D341Med (cell line): ENCODE measurements around the gene FNBP1L.
A peak's percentile ranks its signal among the peaks of the same experiment; 100 is the strongest.
"Not testable (repeated sequence)": the region's sequence is repeated elsewhere in the genome, so short reads cannot be mapped to it uniquely, and the experiment has no call there.

Source experiments
- DNase-seq: peaks from one replicate; pipeline ENCODE4 v3.0.0; 2012; ENCODE audit warnings: low spot score

Gene FNBP1L

DNA sequence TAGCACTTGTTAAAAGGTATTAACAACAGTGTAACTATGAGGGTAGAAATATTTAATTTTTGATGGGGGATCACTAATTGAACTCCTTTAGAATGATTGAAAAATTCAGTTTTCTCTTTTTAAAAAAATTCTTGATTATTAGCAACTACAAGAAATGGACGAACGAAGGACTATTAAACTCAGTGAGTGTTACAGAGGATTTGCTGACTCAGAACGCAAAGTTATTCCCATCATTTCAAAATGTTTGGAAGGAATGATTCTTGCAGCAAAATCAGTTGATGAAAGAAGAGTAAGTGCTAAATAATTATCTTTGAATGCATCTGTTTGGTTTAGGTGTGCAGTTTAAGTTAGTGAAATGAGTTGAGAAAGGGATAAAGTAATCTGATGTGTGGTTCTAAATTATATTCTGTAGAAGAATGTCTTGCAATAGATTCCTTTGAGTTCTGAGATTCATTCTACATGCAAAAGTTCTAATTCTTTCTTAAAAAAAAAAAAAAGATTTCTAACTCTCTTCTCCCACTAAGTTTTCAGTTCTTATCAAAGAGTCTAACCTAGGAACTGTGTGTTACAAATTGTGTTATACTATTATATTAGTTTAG, 85.0 kb downstream of the FNBP1L start:
- no peak for DNase-seq

DNA sequence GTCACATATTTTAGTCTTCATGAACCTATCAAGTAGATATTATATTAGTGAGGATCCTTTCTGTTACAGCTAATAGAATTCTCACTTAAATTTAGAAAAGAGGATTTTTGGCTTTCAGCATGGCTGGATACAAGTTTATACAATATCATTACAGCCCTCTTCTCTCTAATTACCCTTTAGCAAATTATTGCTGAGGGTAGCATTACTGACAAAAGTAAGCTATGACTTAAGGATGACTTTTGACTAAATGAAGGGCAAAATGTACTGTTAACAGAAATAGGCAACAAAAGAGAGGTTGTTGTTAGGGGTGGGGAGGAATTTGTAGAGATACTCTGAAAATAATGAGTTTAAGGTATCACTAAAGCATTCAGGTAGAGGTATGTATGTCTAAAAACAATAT, 85.8 kb downstream of the FNBP1L start:
- no peak for DNase-seq

DNA sequence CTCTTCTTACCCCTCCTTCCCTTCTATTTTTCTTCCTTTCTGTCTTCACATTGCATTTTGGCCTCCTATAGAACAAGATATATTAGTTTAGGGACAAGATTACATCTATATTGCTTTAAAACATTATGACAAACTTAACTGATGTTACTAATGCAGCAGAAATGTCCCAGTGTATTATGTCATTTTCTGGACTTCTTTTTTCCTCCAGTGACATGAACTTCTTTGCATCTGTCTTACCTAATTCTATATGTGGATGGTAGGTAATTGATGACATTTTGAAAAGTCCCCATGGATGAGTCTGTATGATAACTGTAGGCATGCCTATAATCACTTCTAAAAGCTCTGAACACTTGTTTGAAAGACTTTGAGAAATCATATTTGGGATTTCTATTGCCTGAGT, 89.5 kb downstream of the FNBP1L start:
- DNase-seq, result no peak

DNA sequence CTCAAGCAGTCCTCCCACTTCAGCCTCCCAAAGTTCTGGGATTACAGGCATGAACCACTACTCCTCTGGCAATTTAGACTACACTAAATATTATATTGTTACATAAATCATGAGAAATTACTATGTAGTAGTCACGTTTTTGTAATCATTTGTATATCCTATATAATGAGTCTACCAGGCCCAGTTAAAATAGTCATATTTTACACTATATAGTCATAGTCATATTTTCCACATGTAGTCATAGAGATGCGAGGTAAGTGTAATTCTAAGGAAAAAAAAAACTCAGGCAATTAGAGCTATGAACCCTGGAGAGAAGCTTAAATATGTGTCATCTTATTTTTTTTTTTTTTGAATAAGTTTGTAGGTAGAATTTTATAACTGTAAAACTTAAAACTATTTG, 90.0 kb downstream of the FNBP1L start:
- no peak for DNase-seq

DNA sequence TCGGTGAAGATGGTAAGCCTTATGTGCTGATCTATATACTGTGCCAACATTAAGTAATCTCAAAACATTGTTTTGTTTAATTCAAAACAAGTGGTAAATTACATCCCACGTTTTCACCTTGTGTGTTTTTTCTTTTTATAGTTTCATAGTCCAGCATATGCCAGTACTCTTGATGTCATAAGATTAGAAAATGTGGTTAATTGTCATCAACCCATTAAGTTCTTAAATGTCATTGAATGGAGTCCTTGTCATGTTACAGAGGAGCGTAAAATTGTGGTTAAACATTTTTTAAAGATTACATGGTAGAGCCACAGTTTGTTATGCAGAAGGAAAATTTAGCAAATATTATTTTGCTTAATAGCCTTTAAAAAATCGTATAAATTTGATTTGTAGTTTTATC, 93.1 kb downstream of the FNBP1L start:
- no peak for DNase-seq

DNA sequence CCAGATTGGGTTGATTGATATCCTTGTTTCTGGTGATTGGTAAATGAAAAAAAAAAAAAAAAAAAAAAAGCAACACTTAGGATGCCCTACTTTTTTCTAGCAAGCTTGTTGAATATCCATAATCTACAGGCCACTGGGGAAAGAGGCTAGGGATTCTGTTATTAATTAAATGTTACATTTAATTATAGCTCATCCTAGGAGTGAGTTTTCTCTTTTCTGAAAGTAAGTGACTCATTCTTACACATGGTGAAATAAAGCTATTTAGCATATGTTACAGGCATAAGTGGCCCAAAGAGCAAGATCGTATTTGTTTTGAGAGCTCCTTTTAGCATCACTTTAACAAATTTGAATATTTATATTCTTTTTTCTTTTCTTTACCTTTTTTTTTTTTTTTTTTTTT, 94.5 kb downstream of the FNBP1L start:
- DNase-seq, result no peak

DNA sequence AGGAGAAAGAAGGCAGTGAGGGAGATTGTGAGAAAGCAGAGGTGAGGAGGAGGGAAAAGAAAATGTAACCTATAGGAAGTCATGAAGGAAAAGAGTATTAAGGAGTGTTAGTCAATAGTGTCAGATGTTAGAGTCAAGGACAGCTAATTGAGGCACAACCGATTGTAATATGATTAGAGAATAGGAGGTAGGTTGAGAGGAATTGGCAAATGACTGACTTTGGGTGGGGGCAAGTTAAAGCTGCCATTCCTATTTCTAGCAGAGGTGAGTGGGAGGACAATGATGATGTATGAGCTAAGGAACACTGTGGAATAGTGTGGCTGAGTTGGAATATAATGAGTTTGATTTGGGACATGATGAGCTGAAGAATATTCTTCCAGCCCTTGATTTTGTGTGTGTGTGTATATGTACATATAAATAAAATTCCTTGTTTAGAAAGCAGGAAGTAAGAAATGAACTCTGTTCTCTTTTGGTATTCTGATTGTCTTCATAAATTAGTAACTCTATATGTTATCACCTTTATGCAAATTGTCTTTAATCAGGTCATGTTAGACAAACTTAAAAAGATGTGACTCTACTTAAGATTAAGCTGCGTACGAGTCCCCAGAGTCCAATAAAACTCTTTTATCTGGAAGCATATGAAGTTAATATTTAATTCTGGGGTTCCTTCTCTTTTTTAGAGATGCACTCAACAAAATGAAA, 98.4 kb downstream of the FNBP1L start:
- no peak for DNase-seq

DNA sequence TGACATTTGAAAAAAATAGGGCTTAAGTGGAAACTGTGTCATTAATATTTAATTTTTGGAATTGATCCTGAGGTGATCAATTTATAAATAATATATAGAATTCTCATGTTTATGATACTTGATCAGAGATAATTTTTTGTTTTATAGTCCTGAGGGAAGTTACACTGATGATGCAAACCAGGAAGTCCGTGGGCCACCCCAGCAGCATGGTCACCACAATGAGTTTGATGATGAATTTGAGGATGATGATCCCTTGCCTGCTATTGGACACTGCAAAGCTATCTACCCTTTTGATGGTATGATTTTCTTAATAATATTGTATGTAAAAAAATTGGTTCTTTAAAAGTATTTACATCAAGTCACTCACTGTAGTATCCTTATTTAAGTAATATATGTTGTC, 101.2 kb downstream of the FNBP1L start:
- DNase-seq, result no peak

DNA sequence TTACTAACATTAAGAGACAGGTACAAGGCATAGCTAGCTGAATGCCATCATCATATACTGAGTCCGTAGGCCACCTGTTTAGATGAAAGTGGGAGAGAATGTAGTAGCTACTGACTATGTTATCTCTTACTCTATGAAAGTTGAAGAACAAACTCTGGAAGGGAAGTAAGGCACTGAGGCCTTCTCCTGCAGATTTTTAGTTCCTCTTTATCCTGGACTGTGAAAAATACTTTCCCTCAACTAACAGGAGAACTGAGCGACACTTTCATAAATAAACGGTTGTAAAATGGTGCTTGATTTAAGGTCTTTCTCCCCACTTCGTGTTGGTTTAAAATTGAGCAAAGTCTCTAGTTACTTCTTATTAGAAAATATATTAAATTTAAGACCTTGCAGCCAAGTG, 101.9 kb downstream of the FNBP1L start:
- DNase-seq, result no peak

DNA sequence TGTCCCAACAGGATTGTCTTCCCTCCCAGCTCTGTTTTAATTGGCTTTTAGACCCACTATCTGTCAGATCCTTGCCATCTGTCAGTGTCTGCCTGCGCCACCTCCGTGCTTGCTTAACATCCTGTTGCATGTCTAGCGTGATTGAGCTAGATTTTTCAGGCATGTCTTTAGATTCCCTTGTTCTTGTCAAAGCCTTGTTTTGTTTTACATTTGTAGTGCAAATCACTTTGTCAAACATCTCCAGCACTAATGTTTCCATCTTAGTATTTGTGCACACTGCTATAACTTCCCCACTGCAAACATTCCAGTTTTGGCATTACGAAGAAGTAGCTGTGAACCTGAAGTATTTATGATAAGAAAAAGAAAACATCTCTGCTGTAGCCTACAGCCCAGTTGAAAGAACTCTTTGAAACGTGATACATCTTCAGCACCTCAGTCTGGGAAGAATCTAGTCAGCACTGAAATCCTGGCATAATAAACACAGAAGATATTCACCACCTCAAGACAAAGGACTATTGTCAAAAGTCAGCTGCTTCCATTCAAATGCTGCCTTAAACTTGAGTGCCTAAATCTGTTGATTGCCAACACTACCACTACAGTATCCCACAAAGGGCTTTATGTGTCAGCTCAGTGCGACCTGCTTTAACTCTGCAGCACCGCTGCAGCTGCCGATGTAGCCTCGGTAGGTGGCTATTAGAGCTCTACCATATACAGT, 105.0 kb downstream of the FNBP1L start:
- peak; percentile 55 for DNase-seq

DNA sequence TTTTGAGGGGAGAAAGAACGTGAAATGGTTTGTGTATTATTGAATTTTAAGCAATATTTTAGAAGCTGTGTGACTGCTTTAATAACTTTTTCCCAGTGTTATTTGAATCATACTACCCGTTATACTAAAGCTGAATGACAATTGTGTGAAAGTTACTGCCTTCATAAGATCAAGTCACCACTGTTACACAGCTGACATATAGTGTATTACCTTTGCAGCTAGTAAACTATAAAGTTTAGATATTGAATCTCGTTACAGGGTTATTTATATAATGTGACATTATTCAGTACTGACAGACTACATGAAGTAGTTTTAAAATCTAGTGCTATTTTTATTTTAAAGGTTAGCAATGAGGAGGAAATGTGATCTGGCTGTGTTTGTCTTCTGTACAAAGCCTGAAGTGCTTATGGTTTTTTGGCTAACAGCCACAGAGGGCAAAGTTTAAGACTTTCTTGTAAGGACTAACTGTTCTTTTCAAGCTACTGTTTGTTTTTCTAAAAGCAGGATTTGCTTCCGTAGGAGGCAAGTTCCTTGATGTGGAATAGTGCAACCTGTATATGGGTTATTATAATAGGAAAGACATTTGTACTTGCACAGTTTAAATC, 106.1 kb downstream of the FNBP1L start:
- DNase-seq, result not testable (repeated sequence)

DNA sequence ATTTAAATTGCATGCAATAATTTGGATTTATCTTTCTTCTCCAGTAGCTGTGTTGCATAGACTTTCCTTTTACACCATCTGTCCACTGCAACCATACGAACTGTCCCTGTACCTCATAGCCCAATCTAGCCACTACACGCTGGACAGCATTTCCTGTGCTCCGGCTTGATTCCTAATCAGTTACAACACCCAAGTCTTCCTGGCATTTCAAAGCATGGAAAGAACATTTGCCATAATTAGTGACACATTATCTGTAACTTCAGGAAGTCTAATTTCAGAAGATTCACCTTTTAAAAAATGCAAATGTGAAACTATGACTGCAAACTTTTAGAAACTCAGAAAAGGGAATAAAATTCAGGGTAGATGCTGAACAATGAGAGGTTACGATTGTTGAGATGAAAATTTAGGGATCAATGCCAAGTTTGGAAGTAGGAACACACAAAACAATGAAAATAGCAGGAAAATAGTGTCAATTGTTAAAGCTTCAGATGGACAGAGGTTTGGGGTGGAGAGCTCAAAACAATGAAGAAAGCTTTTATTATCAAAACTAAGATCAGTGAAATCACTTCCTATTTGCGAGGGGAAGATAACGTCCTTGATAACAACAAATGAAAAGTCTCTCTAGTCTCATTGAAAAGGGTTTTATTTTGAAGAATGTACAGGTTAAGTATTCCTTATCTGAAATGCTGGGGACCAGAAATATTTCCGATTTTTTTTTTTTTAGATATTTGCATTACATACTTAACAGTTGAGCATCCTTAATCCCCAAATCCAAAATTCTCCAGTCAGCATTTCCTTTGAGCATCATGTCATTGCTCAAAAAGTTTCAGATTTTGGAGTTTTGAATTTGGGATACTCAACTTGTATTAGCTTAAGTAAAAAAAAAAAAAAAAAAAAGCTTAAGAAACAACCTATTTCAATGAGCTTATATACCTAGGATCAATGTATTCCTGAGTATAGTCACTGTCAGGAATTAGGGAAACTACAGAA, 107.3 kb downstream of the FNBP1L start:
- no peak for DNase-seq

DNA sequence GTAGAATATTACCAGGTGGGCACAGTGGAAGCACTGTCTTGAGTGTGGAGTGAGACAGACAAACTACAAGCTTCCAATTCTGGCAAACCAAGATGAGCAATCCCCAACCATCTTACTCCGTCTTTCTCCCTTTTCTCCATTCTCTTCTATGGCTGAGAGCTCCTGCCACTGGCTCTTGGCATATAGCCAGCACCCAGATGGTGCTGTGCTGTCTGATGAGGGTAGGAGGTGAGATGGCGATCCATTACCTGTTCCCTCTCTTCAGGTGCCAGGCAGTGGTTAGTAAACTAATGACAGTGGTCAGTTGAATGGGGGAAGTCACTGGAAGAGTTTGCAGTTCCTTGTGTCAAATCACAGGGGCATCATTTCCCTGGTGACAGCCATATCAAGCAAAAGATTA, 108.4 kb downstream of the FNBP1L start:
- peak; percentile 45 for DNase-seq

DNA sequence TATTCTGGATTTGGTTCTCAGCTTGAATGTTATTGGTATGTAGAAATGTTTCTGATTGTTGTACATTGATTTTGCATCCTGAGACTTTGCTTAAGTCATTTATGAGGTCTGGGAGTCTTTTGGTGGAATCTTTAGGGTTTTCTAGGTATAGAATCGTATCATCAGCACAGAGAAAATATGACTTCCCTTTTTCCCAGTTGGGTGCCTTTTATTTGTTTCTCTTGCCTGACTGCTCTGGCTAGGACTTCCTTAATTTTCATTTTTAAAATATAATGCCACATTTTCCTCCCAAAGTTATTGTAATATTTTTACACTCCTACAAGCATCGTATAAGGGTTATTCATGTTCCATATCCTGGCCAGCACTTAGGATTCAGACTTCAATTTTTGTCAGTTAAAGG, 111.1 kb downstream of the FNBP1L start:
- DNase-seq, result no peak

DNA sequence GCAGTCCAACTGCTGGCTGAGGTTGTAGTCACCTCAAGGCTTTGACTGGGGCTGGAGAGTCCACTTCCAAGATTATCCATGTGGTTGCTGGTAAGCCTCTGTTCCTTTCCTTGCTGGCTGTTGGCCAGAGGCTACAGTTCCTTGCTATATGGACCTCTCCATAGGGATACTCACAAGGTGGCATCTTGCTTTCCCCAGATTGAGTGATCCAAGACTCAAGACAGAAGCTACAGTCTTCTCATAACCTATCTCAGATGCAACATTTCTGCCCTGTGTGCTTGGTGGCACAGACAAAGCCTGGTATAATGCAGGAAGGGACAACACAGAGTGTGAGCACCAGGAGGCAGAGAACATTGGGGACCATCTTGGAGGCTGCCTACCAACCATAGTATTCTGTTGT, 111.8 kb downstream of the FNBP1L start:
- DNase-seq, result no peak

DNA sequence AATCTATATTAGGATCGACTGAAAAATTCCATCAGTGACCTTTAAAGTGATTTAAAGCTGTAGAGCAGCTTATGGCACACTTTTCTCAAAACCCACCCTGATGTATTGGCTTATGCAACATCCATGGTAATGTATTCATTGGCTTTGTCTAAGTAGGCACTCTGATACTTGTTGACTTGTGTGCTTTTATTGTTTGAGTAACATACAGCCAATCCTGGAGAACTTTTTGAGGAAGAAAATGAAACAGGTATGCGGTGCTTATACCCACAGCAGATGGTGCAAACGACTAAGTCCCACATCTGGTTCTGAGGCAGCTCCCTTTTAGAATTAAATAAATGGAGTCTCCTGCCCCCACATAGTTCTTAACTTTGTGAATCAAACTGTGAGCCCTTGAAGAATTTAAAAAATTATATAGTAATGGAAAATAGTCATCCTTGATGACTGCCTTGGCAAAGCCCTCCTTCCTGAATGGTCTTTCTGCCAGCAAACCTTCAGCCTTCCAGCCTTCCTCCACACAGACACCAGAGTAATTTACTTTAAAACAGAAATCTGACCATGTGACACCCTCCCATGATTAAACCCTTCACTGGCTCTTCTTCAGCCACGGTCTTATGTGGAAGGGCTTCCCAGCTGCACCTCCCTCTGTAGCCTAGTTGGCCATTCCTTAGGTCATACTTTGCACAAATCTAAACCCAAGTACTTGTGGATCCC, 117.7 kb downstream of the FNBP1L start:
- DNase-seq, result no peak

DNA sequence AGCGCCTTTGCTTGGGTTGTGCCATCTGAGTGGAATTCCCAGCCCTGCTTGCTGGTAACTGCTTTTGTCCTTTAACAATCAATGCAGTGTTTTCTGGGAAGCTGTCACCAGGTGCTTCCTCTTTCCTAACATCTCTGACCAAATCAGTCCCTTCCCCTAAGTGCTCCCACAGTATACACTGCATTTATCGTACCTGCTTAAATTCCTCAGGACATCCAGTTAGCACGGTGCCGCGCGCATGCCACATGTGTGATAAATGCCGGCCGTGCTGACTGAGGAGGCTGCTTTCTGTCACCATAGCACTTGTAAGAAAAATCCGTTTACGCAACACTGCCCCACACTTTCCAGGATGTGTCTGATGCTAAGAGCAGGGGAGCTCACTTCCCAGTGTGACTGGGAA, 118.3 kb downstream of the FNBP1L start:
- DNase-seq, result no peak

DNA sequence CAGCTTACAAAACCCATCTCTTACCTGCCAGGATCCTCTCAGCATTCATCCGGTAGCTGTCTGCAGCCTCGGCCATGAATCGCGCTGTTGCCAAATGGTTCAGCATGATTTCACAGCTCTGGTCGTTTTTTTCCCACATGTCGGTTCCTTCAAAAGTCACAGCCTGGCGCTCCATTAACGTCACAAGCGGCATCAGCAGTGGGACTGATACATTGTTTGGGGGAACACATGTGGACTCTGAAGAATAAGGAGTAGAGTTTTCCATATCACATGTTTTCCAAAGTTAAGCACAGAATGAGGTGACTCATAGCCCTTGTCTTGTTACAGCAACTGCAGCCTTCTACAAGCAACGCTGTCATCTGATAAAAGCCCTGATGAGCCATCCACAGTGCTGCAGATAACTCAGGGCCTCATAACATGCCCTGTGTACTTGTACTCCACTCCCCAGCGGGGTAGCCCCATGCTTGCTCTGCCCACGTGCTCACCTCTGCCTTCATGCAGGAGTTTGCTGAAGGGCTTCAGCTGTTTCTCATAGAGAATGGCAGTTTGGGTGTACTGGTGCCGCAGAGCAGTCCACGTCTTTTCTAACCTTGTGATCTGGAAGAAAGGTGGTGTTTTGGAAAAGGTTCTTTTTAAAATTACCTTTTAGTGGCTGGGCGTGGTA, 119.5 kb downstream of the FNBP1L start:
- DNase-seq, result no peak

DNA sequence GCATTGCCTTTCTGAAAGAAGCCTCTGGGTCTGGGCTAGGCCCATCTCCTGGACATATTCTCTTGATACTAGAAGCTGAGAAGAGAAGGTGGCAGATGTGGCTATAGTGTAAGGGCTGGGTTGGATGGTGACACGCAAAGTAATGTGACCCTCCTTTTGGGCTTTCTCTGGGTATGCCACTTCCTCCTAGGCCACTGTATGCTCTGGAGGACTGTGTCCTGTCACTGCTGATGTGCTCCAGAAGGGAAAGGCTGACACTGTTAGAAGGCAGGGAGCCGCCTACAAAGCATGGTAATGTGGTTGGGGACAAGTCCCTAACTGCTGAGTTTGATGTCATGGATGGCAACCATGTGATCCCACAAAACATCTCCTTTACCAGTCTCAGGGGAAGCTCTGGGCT, 121.6 kb downstream of the FNBP1L start:
- no peak for DNase-seq

DNA sequence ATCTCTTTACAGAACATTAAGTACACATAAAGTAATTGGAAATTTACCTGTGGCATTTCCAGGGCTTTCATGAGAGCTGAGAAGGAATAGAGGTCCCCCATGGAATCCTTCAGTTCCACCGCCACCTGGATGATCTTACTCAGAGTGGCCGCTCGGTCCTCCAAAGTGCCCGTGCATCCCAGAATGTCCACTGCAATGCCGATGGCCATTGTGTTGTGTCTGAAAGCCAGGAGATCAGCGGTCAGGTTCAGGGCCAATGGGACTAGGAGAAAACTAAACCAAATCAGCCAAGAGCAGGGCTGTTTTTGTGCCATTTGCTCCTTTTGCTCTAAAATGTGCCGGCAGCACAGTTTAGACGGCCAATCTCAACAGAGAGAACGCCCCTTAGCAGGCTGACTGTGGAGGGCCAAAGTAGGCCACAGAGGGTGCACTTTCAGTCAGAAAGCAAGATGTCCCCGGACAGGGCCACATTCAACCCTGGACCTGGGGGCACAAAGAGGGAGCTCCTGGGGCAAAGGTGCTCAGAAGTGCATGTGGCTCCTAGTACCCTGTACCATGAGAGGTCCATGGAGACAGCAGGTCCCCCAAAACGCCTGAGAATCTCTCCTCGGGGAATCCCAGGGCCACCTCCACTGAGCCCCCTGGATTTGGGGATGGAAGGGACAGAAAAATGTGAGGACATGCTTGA, 123.8 kb downstream of the FNBP1L start:
- no peak for DNase-seq
